ENCODE measurements around the gene LAPTM5. TPM values are rescaled to one million over a fixed set of nuclear protein-coding genes. Genes with fewer than 3 reads are reported as not detected.
A peak's percentile ranks its signal among the peaks of the same experiment; 100 is the strongest.

Gene LAPTM5
- polyA plus RNA-seq, 3 donors: 1,019 to 1,669 (median 1,153) TPM

DNA sequence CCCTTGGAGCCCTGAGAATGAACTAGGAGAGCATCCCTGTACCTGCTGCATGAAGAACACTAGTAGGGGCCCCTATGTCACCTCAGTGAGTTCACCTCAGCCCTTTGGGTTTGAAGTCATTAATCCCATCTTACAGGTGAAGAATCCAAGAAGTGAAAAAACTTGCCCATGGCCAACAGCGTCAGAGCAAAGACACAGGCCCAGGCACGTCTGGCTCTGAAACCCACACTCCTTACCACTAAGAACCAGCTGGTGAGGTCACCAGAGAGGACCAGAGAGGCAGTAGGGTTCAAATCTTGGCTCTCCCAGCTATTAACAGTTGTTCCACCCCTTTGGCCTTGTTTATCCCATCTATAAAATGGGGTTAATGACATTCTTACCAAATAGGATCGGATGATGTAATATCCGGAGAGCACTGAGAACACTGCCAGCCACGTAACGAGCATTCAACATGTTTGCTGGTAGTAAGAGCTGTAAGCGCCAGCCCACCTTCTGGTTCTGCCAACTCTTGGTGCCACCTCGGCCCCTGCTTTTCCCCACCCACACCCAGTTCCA is 43.0 kb downstream of the LAPTM5 start:
- Histone ChIP-seq H3K36me3 (replicated peaks in 1 of 2; ENCODE audit: control insufficient read depth in 1 of 2, insufficient read depth in 2 of 2, low read length in 2 of 2) (no peaks in the 10 kb centered on the region), H3K4me2 (replicated peaks; ENCODE audit: extremely low read depth, low read length, poor library complexity, severe bottlenecking) (no peak overlapping the region), H3K9me3 (replicated peaks in 1 of 2; ENCODE audit: control insufficient read depth in 1 of 2, insufficient read depth in 1 of 2, low read length in 2 of 2) (peaks cover 0 to 12% of the 10 kb centered on the region in 2 donors), H3K79me2 (ENCODE audit: insufficient read depth, low read length) (no peaks in the 10 kb centered on the region), H3K27ac (ENCODE audit: low read depth in 1 of 2, low read length in 2 of 2) (no peak overlapping the region), H4K20me1 (ENCODE audit: insufficient read depth, low read length) (peaks cover 4% of the 10 kb centered on the region), H3K27me3 (ENCODE audit: control insufficient read depth in 2 of 2, insufficient read depth in 2 of 2, low read length in 2 of 2) (no peaks in the 10 kb centered on the region), H3K4me1 (ENCODE audit: control insufficient read depth in 1 of 2, insufficient read depth in 2 of 2, low read length in 2 of 2) (peaks cover 16 to 18% of the 10 kb centered on the region in 2 donors), H2AFZ (ENCODE audit: insufficient read depth, low read depth, low read length, poor library complexity, severe bottlenecking) (no peak overlapping the region), H3K9ac (ENCODE audit: insufficient read depth, low read length, poor library complexity, severe bottlenecking) (no peak overlapping the region), H3K4me3 (replicated peaks in 1 of 3; ENCODE audit: low read depth in 2 of 3, low read length in 3 of 3) (no peak overlapping the region)
- Mint-ChIP-seq H3K36me3 (no peaks in the 10 kb centered on the region), H3K4me1 (peaks cover 12% of the 10 kb centered on the region), H3K27ac (peak overlapping the region in 2 of 7 donors; percentile 25 to 45), H3K27me3 (ENCODE audit: low read depth in 3 of 3) (peaks cover 6 to 13% (median 9%) of the 10 kb centered on the region in 3 donors), H3K4me3 (no peak overlapping the region), H3K9me3 (peaks cover 3 to 12% (median 11%) of the 10 kb centered on the region in 7 donors)
- TF ChIP-seq CTCF (IDR thresholded peaks at IDR 0.05): no peak
- 93% methylated on average over 3 of the region's 8 CpGs for WGBS (ENCODE audit: insufficient coverage)
- DNase-seq: no peak
- intact Hi-C loops (cut with micrococcal nuclease): loop anchor here (5.0 to 10.0 kb wide), 3 partner anchors 198 to 1680 kb away; partner anchors contain the start of gene BSDC1 (in 1 of the 2)

DNA sequence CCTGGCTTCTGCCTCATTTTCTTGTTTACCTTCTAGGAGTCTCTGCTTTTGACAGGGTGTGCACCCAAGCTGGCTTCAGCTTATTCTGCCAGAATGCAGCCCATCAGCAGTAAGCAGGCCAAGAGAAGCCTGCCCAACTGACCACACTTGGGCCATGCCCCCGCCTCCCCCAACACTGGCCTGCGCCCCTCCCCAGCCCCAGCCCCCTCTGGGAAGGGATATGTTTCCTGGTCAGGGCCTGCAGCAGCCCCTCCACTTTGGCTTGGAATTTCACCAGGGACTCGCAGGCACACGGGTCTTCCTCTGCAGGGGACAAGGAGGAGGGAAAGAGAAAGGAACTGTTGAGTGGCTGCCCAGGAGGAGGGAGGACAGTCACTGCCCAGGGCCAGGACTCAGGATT is 43.5 kb downstream of the LAPTM5 start:
- Histone ChIP-seq H2AFZ (ENCODE audit: insufficient read depth, low read depth, low read length, poor library complexity, severe bottlenecking) (no peak overlapping the region), H4K20me1 (ENCODE audit: insufficient read depth, low read length) (no peaks in the 10 kb centered on the region), H3K4me3 (replicated peaks in 1 of 3; ENCODE audit: low read depth in 2 of 3, low read length in 3 of 3) (no peak overlapping the region), H3K79me2 (ENCODE audit: insufficient read depth, low read length) (no peaks in the 10 kb centered on the region), H3K9ac (ENCODE audit: insufficient read depth, low read length, poor library complexity, severe bottlenecking) (no peak overlapping the region), H3K27me3 (ENCODE audit: control insufficient read depth in 2 of 2, insufficient read depth in 2 of 2, low read length in 2 of 2) (no peaks in the 10 kb centered on the region), H3K4me2 (replicated peaks; ENCODE audit: extremely low read depth, low read length, poor library complexity, severe bottlenecking) (no peak overlapping the region), H3K4me1 (ENCODE audit: control insufficient read depth in 1 of 2, insufficient read depth in 2 of 2, low read length in 2 of 2) (peaks cover 10 to 12% of the 10 kb centered on the region in 2 donors), H3K36me3 (replicated peaks in 1 of 2; ENCODE audit: control insufficient read depth in 1 of 2, insufficient read depth in 2 of 2, low read length in 2 of 2) (no peaks in the 10 kb centered on the region), H3K9me3 (replicated peaks in 1 of 2; ENCODE audit: control insufficient read depth in 1 of 2, insufficient read depth in 1 of 2, low read length in 2 of 2) (peaks cover 0 to 12% of the 10 kb centered on the region in 2 donors), H3K27ac (ENCODE audit: low read depth in 1 of 2, low read length in 2 of 2) (no peak overlapping the region)
- Mint-ChIP-seq H3K36me3 (no peaks in the 10 kb centered on the region), H3K4me3 (no peak overlapping the region), H3K27ac (peak overlapping the region in 1 of 7 donors; percentile 78), H3K27me3 (ENCODE audit: low read depth in 3 of 3) (peaks cover 7 to 16% (median 9%) of the 10 kb centered on the region in 3 donors), H3K4me1 (peaks cover 8% of the 10 kb centered on the region), H3K9me3 (peaks cover 3 to 12% (median 11%) of the 10 kb centered on the region in 7 donors)
- intact Hi-C loops (cut with micrococcal nuclease): loop anchor here in 1 of 2 donors (10.0 kb wide), 1 partner anchor 1681 kb away; the partner anchor contains the start of gene BSDC1
- no peak for TF ChIP-seq CTCF (IDR thresholded peaks at IDR 0.05)
- no peak for DNase-seq
- WGBS (ENCODE audit: insufficient coverage): 72% methylated on average over 2 of the region's 4 CpGs
